HL-60/S4 treated with retinoic acid at 250 ng/mL for 4 days and 3 days (cell line): Measurements from ENCODE around the gene KLF13.

Source experiments
- in situ Hi-C: fragments of 300-500 bp; cut with MboI; formaldehyde crosslinking; loops from 2 replicates; pipeline ENCODE4 v1.7.0; 2022; ENCODE audit warnings: low sequenced_read_pairs

KLF13 gene

DNA sequence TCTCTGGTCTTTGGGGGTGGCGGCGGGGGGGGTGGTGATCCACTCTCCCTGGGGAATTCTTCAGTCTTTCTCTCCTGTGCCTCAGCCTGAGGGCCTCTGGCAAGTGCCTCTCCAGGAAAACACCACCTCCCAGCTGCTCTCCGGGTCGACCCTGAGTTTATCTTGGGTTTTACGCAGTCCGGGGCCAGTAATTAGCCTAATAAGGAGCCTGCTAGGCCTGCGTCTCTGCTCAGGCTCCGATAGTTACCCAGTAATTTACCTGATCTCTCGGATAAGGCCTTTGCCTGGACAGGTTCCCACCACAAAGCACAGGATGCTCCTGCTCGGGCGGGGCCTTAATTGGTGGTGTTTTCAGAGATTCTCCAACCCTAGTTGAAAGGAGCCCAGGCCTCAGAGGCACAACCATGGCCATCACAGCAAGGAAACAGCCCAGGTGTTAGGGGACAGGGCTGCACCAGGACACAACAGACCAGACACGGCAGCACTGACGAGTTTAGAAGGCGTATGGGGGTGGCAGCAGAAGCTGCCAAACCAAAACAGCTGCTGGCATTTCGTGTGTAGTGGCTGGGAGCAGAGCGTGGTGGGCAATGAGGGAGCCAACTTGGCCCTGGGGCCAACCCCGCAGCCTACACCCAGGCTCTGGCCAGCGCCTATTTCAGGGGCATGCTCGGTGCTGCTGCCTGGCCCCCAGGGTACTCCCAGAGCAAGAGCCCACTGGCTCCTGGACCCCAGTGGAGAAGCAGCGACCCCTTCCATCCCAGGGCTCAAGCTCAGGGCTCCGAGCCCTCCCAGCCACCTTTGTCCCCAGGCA is 71.4 kb downstream of the KLF13 start:
- in situ Hi-C loops, result no loop called here

DNA sequence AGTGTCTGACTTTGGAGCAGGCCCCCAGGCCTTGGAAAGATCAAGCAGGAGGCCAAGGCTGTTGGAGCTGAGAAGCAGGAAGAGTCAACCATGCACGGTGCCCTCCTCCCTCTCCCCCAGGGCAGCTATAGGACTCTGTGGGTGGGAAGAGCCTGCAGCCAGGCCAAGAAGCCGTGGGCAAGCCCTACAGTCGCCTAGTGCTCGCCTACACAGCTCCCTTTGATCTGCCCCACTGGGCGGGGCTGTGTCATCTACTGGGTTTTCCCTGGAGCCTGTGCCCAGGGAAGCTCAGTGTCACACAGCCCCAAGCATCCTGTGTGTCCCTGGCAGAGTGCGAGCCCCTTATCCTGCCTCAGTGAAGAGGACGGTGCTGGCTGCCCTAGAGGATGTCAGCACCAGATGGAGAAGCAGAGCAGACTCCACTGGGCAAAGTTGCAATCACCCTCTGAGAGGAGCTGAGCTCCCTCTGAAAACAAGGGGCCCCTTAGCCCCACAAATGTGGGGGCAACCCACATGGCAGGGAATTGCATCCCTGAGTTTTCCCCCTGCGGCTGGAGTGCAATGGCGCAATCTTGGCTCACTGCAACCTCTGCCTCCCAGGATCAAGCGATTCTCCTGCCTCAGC is 72.2 kb downstream of the KLF13 start:
- in situ Hi-C loops, result no loop called here

DNA sequence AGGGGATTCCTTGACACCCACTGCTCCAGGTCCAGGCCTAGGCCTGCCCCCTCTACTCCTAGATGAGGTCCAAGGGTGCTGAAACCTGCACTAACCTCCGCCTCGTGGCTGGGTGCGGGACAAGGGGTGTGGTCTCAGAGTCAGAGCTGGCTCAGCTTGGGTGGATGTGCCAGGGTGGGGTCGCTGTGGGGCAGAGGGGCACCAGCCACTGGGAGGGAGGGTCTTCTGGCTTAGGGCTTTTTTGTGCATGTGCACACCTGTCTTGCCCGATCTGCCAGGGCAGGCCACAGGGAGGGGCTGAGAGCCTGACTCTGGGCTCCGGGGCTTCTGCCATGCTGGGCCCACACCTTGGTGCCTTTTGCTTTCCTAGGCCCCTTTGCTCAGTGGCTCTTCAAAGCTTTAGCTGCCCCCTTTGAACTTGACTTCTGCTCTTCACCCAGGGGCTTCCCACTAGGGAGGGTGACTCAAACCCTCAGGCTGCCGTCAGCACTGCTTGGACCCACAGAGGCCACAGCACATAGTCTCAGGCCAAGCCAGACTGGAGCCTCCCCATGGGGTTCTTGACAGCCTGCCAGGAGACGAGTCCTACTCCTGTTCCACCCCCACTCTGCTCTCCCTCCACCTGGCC is 73.0 kb downstream of the KLF13 start:
- in situ Hi-C loops, result no loop called here

DNA sequence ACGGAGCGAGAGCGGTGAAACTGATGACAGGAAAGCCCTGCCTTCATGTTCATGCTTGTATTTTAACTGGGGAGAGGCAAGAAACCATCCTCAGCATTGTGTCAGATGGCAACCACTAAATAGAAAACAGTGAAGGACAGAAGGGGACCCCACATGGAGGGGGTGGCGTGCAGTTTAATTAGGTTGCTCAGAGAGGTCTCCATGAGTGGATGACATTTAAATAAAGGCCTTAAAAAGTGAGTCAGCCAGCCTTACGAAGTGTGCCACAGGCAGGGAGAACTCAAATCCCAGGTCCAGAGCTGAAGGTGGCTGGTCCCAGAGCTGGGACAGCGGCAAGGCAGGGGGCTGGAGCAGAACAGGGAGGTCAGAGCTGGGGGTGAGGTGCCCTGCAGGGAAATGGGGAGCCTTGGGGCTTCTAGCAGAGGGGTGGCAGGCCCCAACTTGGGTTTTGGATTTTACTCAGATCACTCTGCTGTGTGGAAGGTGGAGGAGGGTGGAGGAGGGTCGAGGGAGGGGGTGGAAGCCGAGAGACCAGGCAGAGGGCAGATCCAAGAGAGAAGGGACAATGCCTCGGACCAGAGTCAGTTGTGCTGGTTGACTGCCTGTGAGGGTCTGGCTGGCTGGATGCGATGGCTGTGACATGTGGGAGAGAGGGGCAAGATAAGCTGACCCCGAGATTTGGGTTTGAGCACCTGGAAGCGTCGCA is 73.7 kb downstream of the KLF13 start:
- in situ Hi-C loops, result no loop called here

DNA sequence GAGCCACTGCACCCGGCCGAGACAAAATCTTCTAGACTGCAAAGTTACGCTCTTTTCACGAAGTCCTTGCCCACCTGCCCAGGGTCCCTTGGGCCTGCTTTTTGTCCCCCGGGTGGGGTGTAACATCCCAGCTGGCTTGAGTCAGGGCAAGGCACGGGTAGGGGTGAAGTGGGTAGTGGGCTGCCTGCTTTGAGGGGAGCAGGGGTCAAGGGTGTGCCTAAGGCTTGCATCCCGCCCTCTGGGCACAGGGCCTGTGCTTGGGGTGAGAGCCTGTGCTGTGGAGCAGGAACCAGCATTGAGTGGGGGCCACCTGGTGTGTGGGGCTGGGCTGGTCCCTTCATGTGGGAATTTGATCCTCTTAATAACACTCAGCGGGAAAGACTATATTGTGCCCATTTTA is 74.6 kb downstream of the KLF13 start:
- in situ Hi-C loops, result no loop called here

DNA sequence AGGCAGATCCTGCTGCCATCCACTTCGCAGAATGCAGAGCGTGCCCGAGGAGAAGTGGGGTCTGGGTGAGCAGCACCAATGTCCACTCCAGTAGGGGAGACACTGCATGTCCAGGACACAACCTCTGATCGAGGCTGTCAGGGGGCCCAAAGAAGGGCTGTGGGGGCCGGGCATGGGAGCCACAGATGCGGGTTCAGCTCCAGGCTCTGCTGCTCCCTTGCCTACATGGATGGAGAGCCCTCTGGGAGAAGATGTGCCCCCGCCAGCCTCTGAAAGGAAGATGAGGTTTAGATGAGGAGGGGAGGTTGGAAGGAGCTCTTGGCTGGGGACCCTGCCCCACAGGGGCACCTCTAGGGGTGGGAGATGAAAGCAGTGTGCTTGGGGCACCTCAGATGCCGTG is 75.4 kb downstream of the KLF13 start:
- in situ Hi-C loops, result no loop called here

DNA sequence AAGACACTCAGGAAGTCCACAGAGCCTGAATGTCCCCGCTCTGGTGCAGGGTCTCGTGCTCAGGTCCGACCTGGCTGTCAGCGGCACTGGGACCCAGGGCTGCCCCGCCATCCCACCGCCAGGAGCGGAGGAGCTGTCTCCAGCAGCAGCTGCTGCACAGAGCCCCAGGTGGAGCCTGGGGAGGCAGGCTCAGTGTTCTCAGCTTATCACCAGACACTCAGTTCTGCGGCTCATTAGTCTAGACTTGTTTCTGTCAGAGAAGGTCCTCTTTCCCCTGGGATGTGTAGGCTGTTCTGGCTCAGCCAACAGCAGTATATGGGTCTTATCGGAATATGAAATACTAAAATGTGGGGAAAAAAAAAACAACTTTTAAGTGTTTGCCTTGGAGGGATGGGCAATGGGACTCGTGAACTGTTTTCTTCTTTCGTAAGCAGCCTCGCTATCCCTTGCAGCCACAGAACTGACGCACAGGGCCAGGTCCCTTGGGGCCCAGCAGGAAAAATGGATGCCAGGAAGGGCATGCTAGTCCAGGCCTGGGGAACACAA is 75.9 kb downstream of the KLF13 start:
- in situ Hi-C loops, result no loop called here

DNA sequence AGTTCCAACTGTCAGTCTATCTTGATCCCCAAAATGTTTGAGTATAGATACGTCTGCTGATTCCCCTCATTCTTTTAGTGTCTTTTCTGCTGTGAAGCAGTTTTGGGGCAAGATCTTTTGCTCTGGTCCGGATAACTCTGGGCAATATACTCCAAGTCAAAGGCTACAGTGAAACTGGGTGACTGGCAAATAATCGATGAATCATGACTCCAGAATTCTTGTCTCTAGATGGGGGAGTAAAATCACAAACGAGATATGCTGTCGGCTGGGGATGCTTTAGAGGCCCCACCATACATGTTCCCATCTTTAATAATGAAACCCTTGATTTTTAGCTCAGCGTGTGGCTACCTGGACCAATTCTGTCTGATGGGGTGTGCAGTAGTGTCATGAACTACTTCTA is 76.5 kb downstream of the KLF13 start:
- in situ Hi-C loops, result no loop called here

DNA sequence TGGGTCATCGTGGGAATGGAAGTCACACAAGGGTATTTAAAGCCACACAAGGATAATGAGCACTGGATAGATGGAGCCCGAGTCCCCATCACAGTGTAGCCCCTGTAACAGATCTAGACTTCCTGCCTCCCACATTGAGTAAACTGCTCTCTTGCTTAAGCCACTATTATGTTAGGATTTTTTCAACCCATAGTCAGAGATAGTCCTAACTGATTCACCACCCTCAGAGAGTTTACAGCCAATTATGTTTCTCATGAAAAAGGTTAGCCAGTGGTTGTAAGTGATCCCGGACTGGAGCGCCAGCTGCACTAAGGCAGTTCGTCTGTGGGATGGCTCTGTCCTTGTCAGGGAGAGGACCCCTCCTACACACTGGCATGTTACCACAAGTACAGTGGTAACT is 77.0 kb downstream of the KLF13 start:
- in situ Hi-C loops, result no loop called here

DNA sequence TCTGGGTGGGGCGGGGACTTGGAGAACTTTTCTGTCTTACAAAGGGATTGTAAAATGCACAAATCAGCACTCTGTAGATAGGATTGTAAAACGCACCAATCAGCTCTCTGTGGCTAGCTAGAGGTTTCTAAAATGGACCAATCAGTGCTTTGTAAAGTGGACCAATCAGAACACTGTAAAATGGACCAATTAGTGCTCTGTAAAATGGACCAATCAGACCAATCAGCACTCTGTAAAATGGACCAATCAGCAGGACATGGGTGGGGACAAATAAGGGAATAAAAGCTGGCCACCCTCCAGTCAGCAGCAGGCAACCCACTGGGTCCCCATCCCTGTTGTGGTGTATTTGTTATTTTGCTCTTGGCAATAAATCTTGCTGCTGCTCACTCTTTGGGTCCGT is 77.7 kb downstream of the KLF13 start:
- in situ Hi-C loops, result no loop called here

DNA sequence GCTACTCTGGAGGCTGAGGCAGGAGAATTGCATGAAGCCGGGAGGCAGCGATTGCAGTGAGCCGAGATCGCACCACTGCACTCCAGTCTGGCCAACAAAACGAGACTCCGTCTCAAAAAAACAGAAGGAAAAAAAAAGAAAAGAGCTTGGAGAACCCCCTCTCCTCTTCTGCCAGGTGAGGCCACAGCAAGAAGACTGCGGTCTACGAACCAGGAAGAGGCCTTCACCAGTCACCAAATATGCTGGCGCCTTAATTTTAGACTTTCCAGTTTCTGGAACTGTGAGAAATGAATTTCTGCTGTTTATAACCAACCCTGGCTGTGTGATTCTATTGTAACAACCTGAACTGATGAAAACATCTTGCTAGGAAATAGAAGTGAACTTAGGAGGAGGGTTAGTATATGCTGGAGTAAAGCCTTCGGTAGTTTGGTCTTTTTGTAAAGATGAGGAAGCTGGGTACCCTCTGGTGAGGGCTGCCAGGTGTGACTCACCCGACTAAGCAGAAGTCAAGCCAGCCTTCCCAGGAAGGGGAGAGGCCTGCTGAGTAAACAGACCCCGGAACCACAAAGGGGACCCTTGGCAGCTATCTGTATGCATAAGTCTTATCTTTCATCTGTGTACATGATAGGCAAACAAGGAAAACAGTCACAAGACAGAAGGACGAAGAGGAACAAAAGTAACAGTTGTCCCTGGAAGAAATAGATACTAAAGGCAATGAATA is 78.7 kb downstream of the KLF13 start:
- in situ Hi-C loops, result no loop called here

DNA sequence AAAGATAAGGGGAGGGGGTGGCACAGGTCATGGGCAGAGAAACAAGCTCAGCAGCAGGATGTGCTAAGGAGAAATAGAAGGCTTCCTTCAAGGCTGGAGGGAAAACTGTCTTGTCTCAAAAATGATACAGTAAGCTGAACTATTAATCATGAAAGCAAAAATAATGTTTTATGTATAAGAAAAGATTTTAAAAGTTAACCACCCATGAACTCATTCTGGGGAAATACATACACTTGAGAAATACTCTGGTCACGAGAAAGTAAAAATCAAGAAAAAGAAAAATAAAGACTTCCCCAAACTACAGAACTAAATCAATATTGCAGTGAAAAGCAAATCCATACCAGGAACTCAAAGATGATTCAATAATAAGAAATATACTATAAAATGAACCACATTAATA is 80.7 kb downstream of the KLF13 start:
- in situ Hi-C loops, result no loop called here

DNA sequence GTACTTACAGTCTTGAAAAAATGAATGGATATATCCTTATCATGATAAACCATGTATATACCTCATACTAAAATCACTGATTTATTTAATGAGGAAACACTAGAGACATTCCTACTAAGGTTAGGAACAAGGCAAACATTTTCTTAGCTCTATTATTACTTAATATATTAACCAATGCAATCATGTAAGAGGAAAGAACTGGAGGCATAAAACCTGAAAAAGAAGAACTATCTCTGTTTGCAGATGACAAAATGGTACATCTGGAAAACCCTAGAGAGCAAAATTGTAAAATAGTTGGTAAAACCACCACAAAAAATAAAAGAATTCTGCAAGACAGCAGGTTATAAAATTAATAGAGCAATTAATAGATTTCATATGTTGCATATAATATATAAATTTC is 81.2 kb downstream of the KLF13 start:
- in situ Hi-C loops, result no loop called here

DNA sequence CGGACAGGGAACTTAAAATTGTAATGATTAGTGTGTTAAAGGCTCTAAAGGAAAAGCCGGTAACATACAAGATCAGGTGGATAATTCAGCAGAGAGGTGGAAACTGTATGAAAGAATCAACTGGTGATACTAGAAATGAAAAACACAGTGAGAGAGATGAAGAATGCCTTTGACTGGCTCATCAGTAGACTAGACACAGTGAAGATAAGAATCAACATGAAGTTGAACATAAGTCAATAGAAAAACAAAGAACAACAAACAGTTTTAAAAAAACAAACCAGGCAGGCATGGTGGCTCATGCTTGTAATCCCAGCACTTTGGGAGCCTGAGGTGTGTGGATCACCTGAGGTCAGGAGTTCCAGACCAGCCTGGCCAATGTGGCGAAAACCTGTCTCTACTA is 82.1 kb downstream of the KLF13 start:
- in situ Hi-C loops, result no loop called here

DNA sequence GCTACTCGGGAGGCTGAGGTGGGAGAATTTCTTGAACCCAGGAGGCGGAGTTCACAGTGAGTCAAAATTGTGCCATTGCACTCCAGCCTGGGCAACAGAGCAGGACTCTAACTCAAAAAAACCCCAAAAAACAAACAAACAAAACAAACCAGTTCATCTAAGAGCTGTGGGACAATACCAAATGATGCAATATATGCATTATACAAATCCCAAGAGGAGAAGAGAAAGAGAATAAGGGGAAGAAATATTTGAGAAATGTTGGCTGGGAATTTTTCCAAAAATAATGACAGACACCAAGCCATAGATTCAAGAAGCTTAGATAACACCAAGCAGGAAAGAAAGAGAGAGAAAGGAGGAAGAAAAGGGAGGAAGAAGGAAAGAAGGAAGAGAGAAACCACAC is 82.5 kb downstream of the KLF13 start:
- in situ Hi-C loops, result no loop called here

DNA sequence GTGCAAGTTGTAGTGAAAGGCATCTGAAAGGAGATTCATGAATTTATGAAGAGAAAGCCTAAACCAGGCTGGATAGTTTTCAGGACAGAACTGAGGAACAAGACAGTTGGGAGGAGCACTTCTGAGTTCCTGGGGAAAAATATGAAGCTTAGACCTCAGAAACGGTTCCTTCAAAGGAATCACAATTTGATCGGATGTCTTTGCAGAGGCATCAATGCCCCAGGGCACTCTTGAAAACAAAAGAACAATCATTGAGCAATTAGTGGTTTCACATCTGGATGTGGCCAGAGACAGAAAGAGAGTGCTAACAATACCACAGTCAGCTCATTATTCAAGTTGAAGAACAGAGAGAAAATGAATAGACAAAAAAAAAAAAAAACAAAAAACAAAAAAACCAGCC is 86.2 kb downstream of the KLF13 start:
- in situ Hi-C loops, result no loop called here

DNA sequence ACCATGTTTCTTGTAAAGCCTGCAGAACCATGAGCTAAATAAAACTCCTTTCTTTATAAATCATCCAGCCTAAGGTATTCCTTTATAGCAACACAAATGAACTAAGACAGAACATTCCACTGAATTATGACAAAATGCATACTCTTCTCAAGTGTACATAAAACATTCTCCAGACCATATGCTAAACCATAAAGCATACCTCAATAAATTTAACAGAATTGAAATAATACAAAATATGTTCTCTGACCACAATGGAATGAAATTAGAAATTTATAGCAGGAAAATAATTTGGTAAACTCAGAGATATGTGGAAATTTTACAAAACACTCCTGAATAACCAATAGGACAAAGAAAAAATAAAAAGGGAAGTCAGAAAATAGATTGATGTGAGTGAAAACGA is 88.6 kb downstream of the KLF13 start:
- in situ Hi-C loops, result no loop called here

DNA sequence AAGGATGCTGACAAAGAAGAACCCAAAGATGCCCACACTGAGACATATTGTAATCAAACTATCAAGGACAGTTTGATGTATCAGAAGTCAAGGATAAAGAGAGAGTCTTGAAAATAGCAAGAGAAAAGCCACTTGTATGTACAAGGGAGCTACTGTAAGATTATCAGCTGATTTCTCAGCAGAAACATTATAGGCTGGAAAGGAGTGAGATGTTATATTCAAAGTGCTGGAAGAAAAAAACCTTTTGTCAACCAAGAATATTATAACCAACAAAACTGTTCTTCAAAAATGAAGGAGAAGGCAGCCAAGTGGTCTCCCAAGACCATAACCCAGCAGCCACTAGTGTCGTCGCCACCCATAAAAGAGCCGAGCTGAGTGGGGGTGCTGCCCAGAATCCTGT is 93.2 kb downstream of the KLF13 start:
- in situ Hi-C loops, result no loop called here

DNA sequence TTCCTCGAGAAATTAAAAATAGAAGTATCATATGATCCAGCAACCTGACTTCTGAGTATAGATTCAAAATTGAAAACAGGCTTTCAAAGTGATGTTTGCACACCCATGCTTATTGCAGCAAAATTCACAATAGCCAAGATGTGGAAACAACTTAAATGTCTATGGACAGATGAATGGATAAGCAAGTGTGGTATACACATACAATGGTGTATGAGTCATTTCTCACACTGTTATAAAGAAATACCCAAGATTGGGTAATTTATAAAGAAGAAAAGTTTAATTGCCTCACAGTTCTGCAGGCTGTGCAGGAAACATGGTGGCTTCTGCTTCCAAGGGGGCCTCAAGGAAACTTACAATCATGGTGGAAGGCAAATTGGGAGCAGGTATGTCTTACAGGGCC is 100.8 kb downstream of the KLF13 start:
- in situ Hi-C loops, result no loop called here
